ENCODE measurements around the gene CIDEA. TPM values are rescaled to one million over a fixed set of nuclear protein-coding genes. Genes with fewer than 3 reads are reported as not detected.

CIDEA gene
- total RNA-seq, 1 donor from 2014 or later = not detected

DNA sequence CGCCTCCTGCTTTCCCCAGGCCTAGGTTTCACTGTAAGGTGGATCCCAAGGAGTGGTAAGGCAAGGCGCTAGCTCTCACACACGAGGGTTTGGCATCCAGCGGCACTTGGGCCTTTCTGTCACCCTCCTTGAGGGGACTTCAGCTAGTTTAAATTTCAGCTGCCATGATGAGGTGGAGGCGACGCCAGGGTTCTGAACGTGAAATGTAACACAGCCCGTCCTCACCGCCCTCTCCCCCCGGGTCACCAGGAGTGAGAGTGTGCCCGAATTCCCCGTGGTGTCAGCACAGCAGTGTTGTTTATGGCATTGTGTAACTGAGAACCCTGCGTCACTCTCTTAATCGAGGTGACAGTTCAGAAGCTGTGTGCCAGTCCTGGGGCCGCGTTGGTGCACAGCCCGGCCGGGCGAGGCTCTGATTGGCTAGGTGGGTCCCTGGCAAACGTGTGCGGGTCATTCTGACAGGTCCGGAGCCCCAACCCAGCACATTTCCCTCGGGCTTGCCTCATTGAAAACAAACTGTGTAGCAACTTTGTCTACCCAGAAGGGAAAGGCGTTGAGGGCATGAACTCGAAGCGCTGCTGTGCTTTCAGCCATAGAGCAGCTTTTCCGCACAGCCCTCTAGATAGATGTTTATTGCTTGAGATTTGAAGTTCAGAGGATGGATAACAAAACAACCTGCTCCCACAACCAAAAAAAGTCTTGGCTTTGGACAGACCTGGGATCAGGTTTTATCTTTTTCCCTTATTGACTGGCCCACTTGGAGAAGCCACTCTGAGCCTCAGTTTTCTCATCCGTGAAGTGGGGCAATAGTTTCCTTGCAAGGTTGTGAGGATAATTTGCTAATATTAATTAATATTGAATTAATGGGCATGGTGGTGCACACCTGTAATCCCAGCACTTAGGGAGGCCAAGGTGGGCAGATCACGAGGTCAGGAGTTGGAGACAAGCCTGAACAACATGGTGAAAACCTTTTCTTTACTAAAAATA, 4.9 kb downstream of the CIDEA start:
- H3K9me3 Mint-ChIP-seq = no peaks in the 10 kb centered on the region
- ChIA-PET POLR2A (no interaction called here), CTCF (no interaction called here)
- no peak for DNase-seq
- no peak overlapping the region for H3K4me3 Mint-ChIP-seq
- no peaks in the 10 kb centered on the region for H3K4me1 Mint-ChIP-seq
- H3K27ac Mint-ChIP-seq = no peak overlapping the region
- peaks cover 43% of the 10 kb centered on the region for H3K27me3 Mint-ChIP-seq
- intact Hi-C loops (cut with micrococcal nuclease) = no loop called here
- H3K36me3 Mint-ChIP-seq (ENCODE audit: low read depth) = no peaks in the 10 kb centered on the region
- ATAC-seq (ENCODE audit: low read depth) = no peak
- no peak for TF ChIP-seq CTCF (IDR thresholded peaks at IDR 0.05)

- ChIA-PET CTCF (no interaction called here), POLR2A (no interaction called here)
- TF ChIP-seq CTCF (IDR thresholded peaks at IDR 0.05) = no peak
- no peaks in the 10 kb centered on the region for H3K9me3 Mint-ChIP-seq
- no peak overlapping the region for H3K27ac Mint-ChIP-seq
- no peak for ATAC-seq (ENCODE audit: low read depth)
- H3K4me3 Mint-ChIP-seq = no peak overlapping the region
- intact Hi-C loops (cut with micrococcal nuclease) = no loop called here
- DNase-seq = no peak
- no peaks in the 10 kb centered on the region for H3K4me1 Mint-ChIP-seq
- no peaks in the 10 kb centered on the region for H3K36me3 Mint-ChIP-seq (ENCODE audit: low read depth)
- H3K27me3 Mint-ChIP-seq = peaks cover 19% of the 10 kb centered on the region
Observed at GRCh38 chr18:12262748-12263147, 8.6 kb downstream of the CIDEA start.

- Mint-ChIP-seq H3K4me3 (no peak overlapping the region), H3K4me1 (no peaks in the 10 kb centered on the region), H3K27ac (no peak overlapping the region), H3K27me3 (peaks cover 13% of the 10 kb centered on the region), H3K36me3 (ENCODE audit: low read depth) (no peaks in the 10 kb centered on the region), H3K9me3 (no peaks in the 10 kb centered on the region)
- POLR2A ChIA-PET = no interaction called here
- intact Hi-C loops (cut with micrococcal nuclease) = no loop called here
- ATAC-seq (ENCODE audit: low read depth) (no peak), DNase-seq (no peak)
- no peak for TF ChIP-seq CTCF (IDR thresholded peaks at IDR 0.05)
- CTCF ChIA-PET = no interaction called here
Observed at GRCh38 chr18:12264864-12265263, 10.7 kb downstream of the CIDEA start.

DNA sequence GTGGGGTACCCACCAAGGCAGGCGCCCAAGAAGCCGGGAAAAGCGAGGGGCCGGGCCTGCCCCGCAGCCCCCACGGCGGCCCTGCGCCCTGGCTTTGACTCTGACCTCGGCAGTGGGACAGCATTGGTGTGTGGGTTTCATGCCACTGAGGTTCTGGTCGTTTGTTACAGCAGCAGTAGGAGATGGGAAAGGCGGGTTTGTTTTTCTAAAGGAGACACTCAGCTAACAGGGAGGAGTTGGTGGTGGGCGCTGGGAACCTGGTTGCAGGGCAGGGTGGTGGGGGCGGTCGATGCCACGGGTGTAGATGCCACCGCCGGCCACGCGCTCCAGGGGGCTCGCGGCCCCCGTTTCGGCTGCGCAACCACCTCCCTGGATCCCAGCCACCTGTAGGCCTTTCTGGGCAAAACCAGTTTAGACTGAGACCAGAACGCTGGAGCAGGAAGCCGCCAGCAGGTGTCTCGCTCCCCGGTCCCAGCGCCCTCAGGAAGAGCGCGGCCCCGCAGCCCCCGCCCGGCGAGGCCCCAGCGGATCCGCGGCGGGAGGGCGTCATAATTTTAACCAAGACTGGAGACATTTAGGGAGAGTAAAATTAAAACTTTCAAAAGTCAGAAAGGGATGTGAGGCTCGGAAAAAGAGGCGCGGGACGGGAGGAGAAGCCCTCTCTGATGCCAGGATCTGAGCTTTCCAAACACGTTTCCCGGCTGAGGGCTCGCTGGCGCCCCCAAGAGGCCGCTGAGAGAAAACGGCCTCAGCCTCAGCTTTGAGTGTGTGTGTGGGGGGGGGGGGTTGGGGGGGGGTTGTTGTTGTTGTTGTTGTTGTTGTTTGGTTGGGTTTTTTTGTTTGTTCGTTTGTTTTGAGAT, 17.4 kb downstream of the CIDEA start:
- H3K4me1 Mint-ChIP-seq = peaks cover 2% of the 10 kb centered on the region
- ChIA-PET CTCF (interaction anchor here (0.7 to 1.5 kb wide), 6 partner anchors 8 to 616 kb away, joined by 3 to 4 read pairs (median 3); no protein-coding TSS in a partner anchor), POLR2A (interaction anchor here (0.6 kb wide), 1 partner anchor 14 kb away, joined by 12 read pairs; no protein-coding TSS in a partner anchor)
- peaks cover 13% of the 10 kb centered on the region for H3K27me3 Mint-ChIP-seq
- intact Hi-C loops (cut with micrococcal nuclease) = loop anchor here (2.0 kb wide), 1 partner anchor 387 kb away; the partner anchor contains the start of gene SPIRE1
- H3K27ac Mint-ChIP-seq = no peak overlapping the region
- no peak for TF ChIP-seq CTCF (IDR thresholded peaks at IDR 0.05)
- no peaks in the 10 kb centered on the region for H3K9me3 Mint-ChIP-seq
- H3K4me3 Mint-ChIP-seq = peak overlapping the region; percentile 73
- DNase-seq (peak; percentile 50), ATAC-seq (ENCODE audit: low read depth) (peak; percentile 82)
- no peaks in the 10 kb centered on the region for H3K36me3 Mint-ChIP-seq (ENCODE audit: low read depth)

DNA sequence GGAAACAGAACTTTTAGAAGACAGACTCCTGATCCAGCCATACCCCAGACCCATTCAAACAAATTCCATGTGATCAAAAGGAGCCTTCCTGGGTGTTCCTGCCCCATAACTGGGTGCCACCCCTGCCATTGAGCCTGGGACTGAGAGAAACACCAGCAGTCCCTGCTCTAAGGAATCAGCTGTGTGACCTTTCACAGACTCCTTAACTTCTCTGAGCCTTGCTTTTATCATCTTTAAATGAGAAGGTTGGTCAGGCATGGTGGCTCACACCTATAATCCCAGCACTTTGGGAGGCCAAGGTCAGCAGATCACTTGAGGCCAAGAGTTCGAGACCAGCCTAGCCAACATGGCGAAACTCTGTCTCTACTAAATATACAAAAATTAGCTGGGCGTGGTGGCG, 20.6 kb downstream of the CIDEA start:
- intact Hi-C loops (cut with micrococcal nuclease) = no loop called here
- no peak overlapping the region for H3K4me3 Mint-ChIP-seq
- TF ChIP-seq CTCF (IDR thresholded peaks at IDR 0.05) = no peak
- H3K27ac Mint-ChIP-seq = no peak overlapping the region
- ChIA-PET CTCF (no interaction called here), POLR2A (no interaction called here)
- ATAC-seq (ENCODE audit: low read depth) (no peak), DNase-seq (no peak)
- H3K9me3 Mint-ChIP-seq = no peaks in the 10 kb centered on the region
- H3K27me3 Mint-ChIP-seq = peaks cover 18% of the 10 kb centered on the region
- H3K4me1 Mint-ChIP-seq = peaks cover 2% of the 10 kb centered on the region
- no peaks in the 10 kb centered on the region for H3K36me3 Mint-ChIP-seq (ENCODE audit: low read depth)
